Natural killer cell (primary cell): Measurements from ENCODE around the gene PAX6. TPM values are rescaled to one million over a fixed set of nuclear protein-coding genes. Genes with fewer than 3 reads are reported as not detected.

Source experiments
- ATAC-seq, 3 donors: fragments of 150-1000 bp in 2 of 3; fragments of 200-7000 bp in 1 of 3; cut with Tn5 transposase; 1 replicate in 1 of 3; 2 replicates in 2 of 3; pipeline ENCODE4 v1.10.0; 2021; ENCODE audit warnings: mild to moderate bottlenecking in 2 of 3, moderate library complexity in 2 of 3
- DNase-seq, 2 donors: peaks; one replicate each; pipeline versions ENCODE4 v3.0.0 to v3.0.0-alpha.2; 2013 to 2021; ENCODE audit warnings: mixed read lengths in 1 of 2
- H3K27ac ChIP-seq: one replicate; pipeline ENCODE4 v1.5.1; 2013; ENCODE audit warnings: mild to moderate bottlenecking, low read length
- H3K27me3 ChIP-seq: one replicate; pipeline ENCODE4 v1.6.1; 2013; ENCODE audit warnings: low read length; ENCODE audit not compliant: control insufficient read depth, insufficient read depth
- H3K36me3 ChIP-seq: one replicate; pipeline ENCODE4 v1.6.1; 2013; ENCODE audit warnings: low read length; ENCODE audit not compliant: control insufficient read depth, insufficient read depth
- H3K4me1 ChIP-seq: one replicate; pipeline ENCODE4 v1.6.1; 2013; ENCODE audit warnings: low read length; ENCODE audit not compliant: control insufficient read depth, insufficient read depth
- H3K4me3 ChIP-seq: one replicate; pipeline ENCODE4 v1.5.1; 2013; ENCODE audit warnings: low read length
- H3K9me3 ChIP-seq: one replicate; pipeline ENCODE4 v1.6.1; 2013; ENCODE audit warnings: low read length; ENCODE audit not compliant: control insufficient read depth, insufficient read depth
- H3K27ac Mint-ChIP-seq, 2 donors: one replicate each; pipeline ENCODE4 v1.8.0; 2022; ENCODE audit warnings: mild to moderate bottlenecking in 2 of 2, mixed read lengths in 2 of 2, moderate library complexity in 1 of 2
- H3K27me3 Mint-ChIP-seq, 2 donors: one replicate each; pipeline ENCODE4 v1.8.0; 2022; ENCODE audit warnings: low read depth in 2 of 2, mixed read lengths in 2 of 2
- H3K36me3 Mint-ChIP-seq: one replicate; pipeline ENCODE4 v1.8.0; 2022; ENCODE audit warnings: mixed read lengths
- H3K4me1 Mint-ChIP-seq, 2 donors: one replicate each; pipeline ENCODE4 v1.8.0; 2022; ENCODE audit warnings: mixed read lengths in 2 of 2
- H3K4me3 Mint-ChIP-seq: one replicate; pipeline ENCODE4 v1.8.0; 2022; ENCODE audit warnings: mild to moderate bottlenecking, moderate library complexity, mixed read lengths
- H3K9me3 Mint-ChIP-seq, 2 donors: one replicate each; pipeline ENCODE4 v1.8.0; 2022; ENCODE audit warnings: mixed read lengths in 2 of 2
- WGBS: methylation state at CpG from one replicate; pipeline ENCODE4 v1.1.7; 2013; ENCODE audit warnings: missing lambda C conversion rate; ENCODE audit not compliant: insufficient coverage; 5-methylcytosine and 5-hydroxymethylcytosine counted together
- intact Hi-C: fragments of 100-400 bp; cut with micrococcal nuclease; formaldehyde crosslinking; loops from one replicate; pipeline ENCODE4 v1.14.2; 2022
- total RNA-seq, 4 donors: library from RNA; stranded (reverse); fragments of 120-200 nt in 1 of 4; gene quantifications; one replicate each; pipeline versions ENCODE4 v1.2.3 to v1.2.4, GENCODE V29; 2013 to 2022
- TF ChIP-seq, protein P1 (sequence below): fragments of 200-600 bp; IDR thresholded peaks from one replicate; pipeline ENCODE4 v1.8.0; 2022; ENCODE audit warnings: antibody characterized with exemption

The PAX6 gene
- total RNA-seq, 3 donors from 2014 or later (not counting 1 experiment from before 2014, with no cell fraction given): not detected

DNA sequence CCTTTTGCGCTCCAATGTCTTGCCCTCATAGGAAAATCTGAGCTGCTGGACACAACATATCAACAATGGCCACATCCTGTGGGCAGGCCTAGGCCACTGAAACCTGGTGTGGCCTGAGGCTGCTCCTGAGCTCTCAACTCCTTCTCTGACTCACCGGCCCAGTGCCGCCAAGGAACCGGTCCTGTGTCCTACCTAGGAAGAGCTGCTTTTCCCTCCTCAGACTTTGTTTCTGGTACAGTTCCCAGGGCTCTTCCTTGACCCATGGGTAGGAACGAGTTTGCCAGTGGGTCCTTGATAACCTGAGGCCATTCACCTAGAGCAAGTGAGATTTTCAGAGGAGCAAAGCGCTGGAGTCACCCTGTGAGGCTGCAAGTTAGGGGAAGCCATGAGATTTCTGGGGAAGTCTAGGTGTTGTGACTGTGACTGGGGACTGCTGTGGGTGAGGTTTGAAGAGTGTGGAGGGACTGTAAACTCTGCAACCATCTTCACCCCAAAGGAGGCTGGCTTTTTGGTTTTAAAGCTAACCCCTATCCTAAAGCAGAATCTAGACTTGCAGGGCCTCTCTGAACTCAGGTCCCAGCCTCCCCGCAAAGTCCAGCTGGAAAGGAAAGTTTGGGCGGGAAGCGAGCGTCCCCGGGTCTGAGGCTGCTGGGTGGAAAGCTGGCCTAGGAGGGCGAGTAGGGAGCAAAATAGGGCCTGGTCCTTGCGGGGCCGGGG lies 12.0 kb upstream of the PAX6 start:
- peaks cover 9 to 23% of the 10 kb centered on the region in 2 donors for H3K4me1 Mint-ChIP-seq
- Histone ChIP-seq H3K9me3 (peaks cover 19% of the 10 kb centered on the region), H3K36me3 (no peaks in the 10 kb centered on the region)

DNA sequence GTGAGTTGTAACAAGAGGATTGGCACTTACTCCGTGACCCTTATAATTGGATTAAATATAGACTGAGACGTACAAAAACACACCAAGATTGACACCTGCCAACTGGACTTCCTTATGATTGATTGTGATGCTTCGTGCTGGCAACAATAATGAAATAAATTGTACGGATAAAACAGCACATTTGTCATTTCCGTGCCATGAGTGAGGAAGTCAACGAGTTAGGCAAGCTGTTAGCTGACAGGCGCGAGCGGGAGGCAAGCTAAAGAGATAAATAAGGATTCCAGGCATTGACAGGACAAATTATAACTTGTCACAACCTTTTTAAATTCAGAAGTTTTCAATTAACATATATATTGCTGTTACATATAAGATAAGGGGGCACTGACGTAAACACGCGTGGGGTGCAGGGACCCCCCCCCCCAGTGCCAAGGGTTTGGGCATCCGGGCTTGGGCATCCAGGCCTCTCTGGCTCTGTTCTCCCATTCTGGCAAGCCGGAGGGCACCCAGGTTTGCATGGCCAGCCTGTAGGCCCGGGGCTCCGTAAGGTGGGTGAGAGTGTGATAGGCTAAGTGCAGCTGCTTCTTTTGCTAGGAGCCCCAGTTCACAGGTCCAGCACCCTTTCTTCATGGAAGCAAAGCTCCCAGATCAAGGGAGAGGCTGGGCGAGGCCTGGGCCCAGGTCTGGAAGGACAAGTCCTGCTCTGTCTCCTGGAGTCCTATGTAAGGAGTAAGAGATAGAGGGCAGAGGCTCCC lies 11.2 kb upstream of the PAX6 start:
- TF ChIP-seq, protein P1, sequence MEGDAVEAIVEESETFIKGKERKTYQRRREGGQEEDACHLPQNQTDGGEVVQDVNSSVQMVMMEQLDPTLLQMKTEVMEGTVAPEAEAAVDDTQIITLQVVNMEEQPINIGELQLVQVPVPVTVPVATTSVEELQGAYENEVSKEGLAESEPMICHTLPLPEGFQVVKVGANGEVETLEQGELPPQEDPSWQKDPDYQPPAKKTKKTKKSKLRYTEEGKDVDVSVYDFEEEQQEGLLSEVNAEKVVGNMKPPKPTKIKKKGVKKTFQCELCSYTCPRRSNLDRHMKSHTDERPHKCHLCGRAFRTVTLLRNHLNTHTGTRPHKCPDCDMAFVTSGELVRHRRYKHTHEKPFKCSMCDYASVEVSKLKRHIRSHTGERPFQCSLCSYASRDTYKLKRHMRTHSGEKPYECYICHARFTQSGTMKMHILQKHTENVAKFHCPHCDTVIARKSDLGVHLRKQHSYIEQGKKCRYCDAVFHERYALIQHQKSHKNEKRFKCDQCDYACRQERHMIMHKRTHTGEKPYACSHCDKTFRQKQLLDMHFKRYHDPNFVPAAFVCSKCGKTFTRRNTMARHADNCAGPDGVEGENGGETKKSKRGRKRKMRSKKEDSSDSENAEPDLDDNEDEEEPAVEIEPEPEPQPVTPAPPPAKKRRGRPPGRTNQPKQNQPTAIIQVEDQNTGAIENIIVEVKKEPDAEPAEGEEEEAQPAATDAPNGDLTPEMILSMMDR: no peak
- DNase-seq: no peak
- no peak for ATAC-seq
- 28% methylated on average over 17 of the region's 17 CpGs for WGBS
- Mint-ChIP-seq H3K4me1 (peaks cover 2 to 21% of the 10 kb centered on the region in 2 donors), H3K36me3 (peaks cover 21% of the 10 kb centered on the region), H3K4me3 (no peak overlapping the region), H3K27me3 (peaks cover 59 to 71% of the 10 kb centered on the region in 2 donors), H3K9me3 (no peaks in the 10 kb centered on the region), H3K27ac (no peak overlapping the region)
- Histone ChIP-seq H3K27ac (no peak overlapping the region), H3K27me3 (peaks cover 83% of the 10 kb centered on the region), H3K4me3 (no peak overlapping the region), H3K9me3 (peaks cover 20% of the 10 kb centered on the region), H3K4me1 (peaks cover 16% of the 10 kb centered on the region), H3K36me3 (no peaks in the 10 kb centered on the region)
- intact Hi-C loops: no loop called here

More for the DNA sequence above, 12.0 kb upstream of the PAX6 start:
- no peak overlapping the region for H3K27ac Mint-ChIP-seq
- H3K4me1 ChIP-seq: peaks cover 10% of the 10 kb centered on the region
- H3K36me3 Mint-ChIP-seq: peaks cover 28% of the 10 kb centered on the region
- peaks cover 83% of the 10 kb centered on the region for H3K27me3 ChIP-seq
- ATAC-seq: no peak
- peaks cover 66 to 76% of the 10 kb centered on the region in 2 donors for H3K27me3 Mint-ChIP-seq
- H3K4me3 Mint-ChIP-seq: no peak overlapping the region
- no peak overlapping the region for H3K4me3 ChIP-seq
- TF ChIP-seq, protein P1: no peak
- H3K9me3 Mint-ChIP-seq: no peaks in the 10 kb centered on the region
- no peak for DNase-seq
- WGBS: 31% methylated on average over 14 of the region's 14 CpGs
- intact Hi-C loops: no loop called here
- H3K27ac ChIP-seq: no peak overlapping the region

DNA sequence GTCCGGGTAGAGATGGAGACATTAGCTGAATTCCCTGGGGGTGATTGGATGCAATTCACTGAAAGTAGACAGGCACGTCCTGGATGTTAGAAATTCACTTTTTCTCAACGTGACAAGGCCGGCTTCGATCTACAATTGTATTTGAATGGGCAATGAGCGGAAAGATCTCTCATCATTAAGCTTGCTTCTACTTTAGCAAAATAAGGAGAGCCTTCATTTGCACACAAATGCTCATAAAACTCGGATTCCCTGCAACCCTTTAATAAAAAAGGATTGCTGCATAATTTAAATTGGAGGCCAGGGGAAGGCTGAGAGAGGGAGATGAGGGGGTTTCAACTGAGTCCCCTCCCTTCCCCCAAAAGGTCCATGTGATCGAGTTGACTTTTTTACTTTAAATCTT lies 10.6 kb upstream of the PAX6 start:
- H3K27me3 Mint-ChIP-seq: peaks cover 54 to 72% of the 10 kb centered on the region in 2 donors
- peaks cover 20% of the 10 kb centered on the region for H3K9me3 ChIP-seq
- peaks cover 21% of the 10 kb centered on the region for H3K36me3 Mint-ChIP-seq
- ATAC-seq (no peak), DNase-seq (no peak)
- H3K4me3 ChIP-seq: no peak overlapping the region
- H3K27ac ChIP-seq: no peak overlapping the region
- H3K4me3 Mint-ChIP-seq: no peak overlapping the region
- H3K27me3 ChIP-seq: peaks cover 86% of the 10 kb centered on the region
- H3K4me1 Mint-ChIP-seq: peaks cover 4 to 21% of the 10 kb centered on the region in 2 donors
- no peak overlapping the region for H3K27ac Mint-ChIP-seq
- intact Hi-C loops: no loop called here
- H3K9me3 Mint-ChIP-seq: no peaks in the 10 kb centered on the region
- WGBS: 22% methylated on average over 6 of the region's 8 CpGs
- H3K36me3 ChIP-seq: no peaks in the 10 kb centered on the region
- TF ChIP-seq, protein P1: no peak
- peaks cover 19% of the 10 kb centered on the region for H3K4me1 ChIP-seq
